B cell (primary cell): ENCODE data around the gene NTSR2. TPM values are rescaled to one million over a fixed set of nuclear protein-coding genes. Genes with fewer than 3 reads are reported as not detected.

ENCODE experiments used
- ATAC-seq: fragments of 200-7000 bp; cut with Tn5 transposase; one replicate; pipeline ENCODE4 v1.10.0; 2021; ENCODE audit warnings: low read depth, mild to moderate bottlenecking, moderate number of reproducible peaks, moderate library complexity
- CTCF ChIA-PET: fragments of 350-600 bp; sonication (Branson Sonifier 250); formaldehyde crosslinking; loops from one replicate; lab custom pipeline; 2021; ENCODE audit warnings: antibody characterized with exemption, inconsistent platforms; lab: Charles Lee
- POLR2A ChIA-PET: fragments of 350-600 bp; sonication (Branson Sonifier 250); formaldehyde crosslinking; loops from one replicate; lab custom pipeline; 2021; ENCODE audit warnings: antibody characterized with exemption; lab: Charles Lee
- DNase-seq: peaks from one replicate; pipeline ENCODE4 v3.0.0; 2013
- H2AFZ ChIP-seq: 2 replicates; pipeline ENCODE4 v1.6.1; 2012; ENCODE audit warnings: mild to moderate bottlenecking, low read depth, low read length; ENCODE audit not compliant: insufficient read depth, poor library complexity, severe bottlenecking
- H3K27ac ChIP-seq, 2 donors: 1 replicate in 1 of 2; 2 replicates in 1 of 2; pipeline ENCODE4 v1.5.1; 2012 to 2013; ENCODE audit warnings: low read length in 2 of 2, mild to moderate bottlenecking in 2 of 2, moderate library complexity in 1 of 2
- H3K27me3 ChIP-seq, 4 experiments: fragments of 200-600 bp in 1 of 4; sonication (generic) in 1 of 4; replicated peaks in 1 of 4; 1 replicate in 2 of 4; 2 replicates in 2 of 4; pipeline versions ENCODE4 v1.6.1 to v1.7.0; 2013 to 2016; ENCODE audit warnings: low read length in 3 of 4, mild to moderate bottlenecking in 2 of 4, mixed read lengths in 1 of 4, moderate library complexity in 1 of 4; ENCODE audit not compliant: insufficient read depth in 4 of 4, control insufficient read depth in 3 of 4; ENCODE audit errors: control extremely low read depth in 1 of 4
- H3K36me3 ChIP-seq, 2 experiments: replicated peaks in 1 of 2; 1 replicate in 1 of 2; 2 replicates in 1 of 2; pipeline versions ENCODE4 v1.6.1 to v1.7.1; 2013; ENCODE audit warnings: low read length in 1 of 2; ENCODE audit not compliant: insufficient read depth in 2 of 2, control insufficient read depth in 1 of 2; ENCODE audit errors: control extremely low read depth in 1 of 2, extremely low read depth in 1 of 2
- H3K4me1 ChIP-seq, 2 donors: fragments of 200-600 bp in 1 of 2; sonication (generic) in 1 of 2; 1 replicate in 1 of 2; 2 replicates in 1 of 2; pipeline versions ENCODE4 v1.5.1 to v1.6.1; 2013 to 2017; ENCODE audit warnings: low read length in 2 of 2; ENCODE audit not compliant: control insufficient read depth in 2 of 2, insufficient read depth in 2 of 2
- H3K4me2 ChIP-seq: replicated peaks from 2 replicates; pipeline ENCODE3; 2012; ENCODE audit warnings: mild to moderate bottlenecking, low read depth, low read length; ENCODE audit not compliant: poor library complexity, severe bottlenecking
- H3K4me3 ChIP-seq, 5 experiments: fragments of 200-600 bp in 1 of 5; sonication (generic) in 1 of 5; 1 replicate in 3 of 5; 2 replicates in 2 of 5; pipeline versions ENCODE4 v1.5.1 to v1.7.0; 2011 to 2016; ENCODE audit warnings: low read length in 4 of 5, mild to moderate bottlenecking in 4 of 5, low read depth in 2 of 5, control low read depth in 1 of 5, moderate library complexity in 1 of 5; ENCODE audit not compliant: insufficient read depth in 1 of 5; ENCODE audit errors: control extremely low read depth in 1 of 5, extremely low read depth in 1 of 5
- H3K79me2 ChIP-seq: fragments of 200-600 bp; sonication (generic); one replicate; pipeline ENCODE4 v1.6.0; 2016; ENCODE audit warnings: low read length; ENCODE audit not compliant: control insufficient read depth, insufficient read depth
- H3K9ac ChIP-seq: fragments of 200-600 bp; sonication (generic); 2 replicates; pipeline ENCODE4 v1.6.1; 2017; ENCODE audit warnings: mild to moderate bottlenecking, low read length, moderate library complexity
- H3K9me3 ChIP-seq, 3 donors: one replicate each; pipeline versions ENCODE4 v1.6.1 to v1.7.1; 2013; ENCODE audit warnings: low read length in 2 of 3; ENCODE audit not compliant: control insufficient read depth in 2 of 3, insufficient read depth in 1 of 3; ENCODE audit errors: control extremely low read depth in 1 of 3
- H4K20me1 ChIP-seq: 2 replicates; pipeline ENCODE4 v1.6.0; 2012; ENCODE audit warnings: mild to moderate bottlenecking, low read length; ENCODE audit not compliant: insufficient read depth, control insufficient read depth, poor library complexity, severe bottlenecking
- H3K27ac Mint-ChIP-seq: one replicate; pipeline ENCODE4 v1.8.0; 2021; ENCODE audit warnings: mixed read lengths
- H3K27me3 Mint-ChIP-seq: one replicate; pipeline ENCODE4 v1.8.0; 2021; ENCODE audit warnings: mixed read lengths
- H3K4me1 Mint-ChIP-seq: one replicate; pipeline ENCODE4 v1.8.0; 2021; ENCODE audit warnings: mixed read lengths
- H3K4me3 Mint-ChIP-seq: one replicate; pipeline ENCODE4 v1.8.0; 2021; ENCODE audit warnings: mixed read lengths
- H3K9me3 Mint-ChIP-seq: one replicate; pipeline ENCODE4 v1.8.0; 2022; ENCODE audit warnings: mixed read lengths; ENCODE audit not compliant: insufficient read depth
- CTCF ChIP-seq: fragments of 200-600 bp; IDR thresholded peaks from one replicate; pipeline ENCODE4 v1.8.0; 2022; ENCODE audit warnings: antibody characterized with exemption, mild to moderate bottlenecking
- EZH2 ChIP-seq: IDR thresholded peaks from 2 replicates; pipeline ENCODE4 v1.6.1; 2012; ENCODE audit warnings: borderline replicate concordance, low read depth, mild to moderate bottlenecking, moderate library complexity, low read length; ENCODE audit not compliant: insufficient read depth, poor library complexity, severe bottlenecking
- WGBS: methylation state at CpG from one replicate; pipeline ENCODE4 v1.1.5; 2013; ENCODE audit warnings: missing lambda C conversion rate; ENCODE audit not compliant: insufficient coverage; 5-methylcytosine and 5-hydroxymethylcytosine counted together
- intact Hi-C: fragments of 100-400 bp; cut with micrococcal nuclease; formaldehyde crosslinking; loops from one replicate; pipeline ENCODE4 v1.10.0; 2022
- polyA plus RNA-seq: library from polyadenylated mRNA; depleted of rRNA; stranded (reverse); fragments of >200 nt; gene quantifications from 2 replicates; pipeline ENCODE4 v1.2.3, GENCODE V29; 2012
- total RNA-seq, 2 donors: library from RNA; stranded (reverse); fragments of 120-200 nt in 1 of 2; gene quantifications; 1 replicate in 1 of 2; 2 replicates in 1 of 2; pipeline versions ENCODE4 v1.2.3 to v1.2.4, GENCODE V29; 2013 to 2022

Gene NTSR2
- total and polyA plus RNA-seq, 2 donors (not counting 1 experiment from before 2014, with no cell fraction given) = not detected

GRCh38 chr2:11616851-11617415, 53.1 kb downstream of the NTSR2 start:
- POLR2A ChIA-PET = no interaction called here
- Histone ChIP-seq H3K36me3 (no peaks in the 10 kb centered on the region), H3K9me3 (no peaks in the 10 kb centered on the region), H3K9ac (no peak overlapping the region), H3K4me2 (no peak overlapping the region), H3K27me3 (no peaks in the 10 kb centered on the region), H3K27ac (no peak overlapping the region), H3K4me3 (no peak overlapping the region), H4K20me1 (no peaks in the 10 kb centered on the region), H2AFZ (no peak overlapping the region), H3K4me1 (no peaks in the 10 kb centered on the region), H3K79me2 (no peaks in the 10 kb centered on the region)
- 89% methylated on average over 19 of the region's 19 CpGs for WGBS
- DNase-seq (no peak), ATAC-seq (no peak)
- TF ChIP-seq CTCF = no peak
- TF ChIP-seq EZH2 = no peak
- intact Hi-C loops = no loop called here
- Mint-ChIP-seq H3K4me1 (no peaks in the 10 kb centered on the region), H3K27me3 (no peaks in the 10 kb centered on the region), H3K27ac (no peak overlapping the region), H3K9me3 (no peaks in the 10 kb centered on the region), H3K4me3 (no peak overlapping the region)
- CTCF ChIA-PET = no interaction called here

GRCh38 chr2:11616097-11616687, 53.8 kb downstream of the NTSR2 start:
- DNase-seq = no peak
- POLR2A ChIA-PET = no interaction called here
- no peaks in the 10 kb centered on the region for H3K27me3 ChIP-seq
- no peaks in the 10 kb centered on the region for H3K36me3 ChIP-seq
- H3K4me1 ChIP-seq = no peaks in the 10 kb centered on the region
- no peaks in the 10 kb centered on the region for H3K79me2 ChIP-seq
- H2AFZ ChIP-seq = no peak overlapping the region
- Mint-ChIP-seq H3K4me1 (no peaks in the 10 kb centered on the region), H3K9me3 (no peaks in the 10 kb centered on the region), H3K27me3 (no peaks in the 10 kb centered on the region), H3K27ac (no peak overlapping the region), H3K4me3 (no peak overlapping the region)
- CTCF ChIA-PET = no interaction called here
- no peak overlapping the region for H3K9ac ChIP-seq
- no peak overlapping the region for H3K4me3 ChIP-seq
- no peak overlapping the region for H3K4me2 ChIP-seq
- H3K9me3 ChIP-seq = no peaks in the 10 kb centered on the region
- H3K27ac ChIP-seq = no peak overlapping the region
- intact Hi-C loops = no loop called here
- H4K20me1 ChIP-seq = no peaks in the 10 kb centered on the region
- TF ChIP-seq CTCF = no peak
- no peak for TF ChIP-seq EZH2
- no peak for ATAC-seq
- WGBS = 86% methylated on average over 11 of the region's 14 CpGs
